Activated B cell treated with CpG ODN at 0.5 μM for 24 hours (primary cell): ENCODE results near the gene KDM8. TPM values are rescaled to one million over a fixed set of nuclear protein-coding genes. Genes with fewer than 3 reads are reported as not detected.

Experiments used
- ATAC-seq: fragments of 200-7000 bp; cut with Tn5 transposase; one replicate; pipeline ENCODE4 v1.10.0; 2021; ENCODE audit warnings: low read depth, mild to moderate bottlenecking, moderate library complexity
- CTCF ChIA-PET: fragments of 350-600 bp; sonication (Branson Sonifier 250); formaldehyde crosslinking; loops from one replicate; lab custom pipeline; 2021; ENCODE audit warnings: antibody characterized with exemption; lab: Charles Lee
- POLR2A ChIA-PET: fragments of 350-600 bp; sonication (Branson Sonifier 250); formaldehyde crosslinking; loops from one replicate; lab custom pipeline; 2021; ENCODE audit warnings: antibody characterized with exemption; lab: Charles Lee
- DNase-seq: peaks from one replicate; pipeline ENCODE4 v3.0.0; 2022
- H3K27ac Mint-ChIP-seq: one replicate; pipeline ENCODE4 v1.8.0; 2020; ENCODE audit warnings: mixed read lengths
- H3K27me3 Mint-ChIP-seq: one replicate; pipeline ENCODE4 v1.8.0; 2021; ENCODE audit warnings: mixed read lengths
- H3K36me3 Mint-ChIP-seq: one replicate; pipeline ENCODE4 v1.8.0; 2021; ENCODE audit warnings: low read depth, mixed read lengths
- H3K4me1 Mint-ChIP-seq: one replicate; pipeline ENCODE4 v1.8.0; 2021; ENCODE audit warnings: mixed read lengths
- H3K4me3 Mint-ChIP-seq: one replicate; pipeline ENCODE4 v1.8.0; 2020; ENCODE audit warnings: mild to moderate bottlenecking, mixed read lengths
- H3K9me3 Mint-ChIP-seq: one replicate; pipeline ENCODE4 v1.8.0; 2020; ENCODE audit warnings: mixed read lengths
- CTCF ChIP-seq: fragments of 200-600 bp; IDR thresholded peaks from one replicate; pipeline ENCODE4 v1.8.0; 2022; ENCODE audit warnings: antibody characterized with exemption, mild to moderate bottlenecking
- intact Hi-C: fragments of 100-400 bp; cut with micrococcal nuclease; formaldehyde crosslinking; loops from one replicate; pipeline ENCODE4 v1.15.1; 2024
- total RNA-seq: library from RNA; stranded (reverse); gene quantifications from 2 replicates; pipeline ENCODE4 v1.2.3, GENCODE V29; 2022

Gene KDM8
- total RNA-seq, result 13.4 and 17.9 TPM in 2 replicates

GRCh38 chr16:27203507-27204311 lies at the start of gene KDM8:
Gene KDM8, plus strand, starts transcription at chr16:27203526. Its CDS starts 6,598 bp downstream, at chr16:27210124.
- CTCF ChIA-PET, result interaction anchor here (0.9 to 1.4 kb wide), 3 partner anchors 23 to 31 kb away, joined by 4 to 5 read pairs (median 5); no protein-coding TSS in a partner anchor
- peaks cover 7% of the 10 kb centered on the region for H3K36me3 Mint-ChIP-seq
- H3K9me3 Mint-ChIP-seq, result peaks cover 4% of the 10 kb centered on the region
- DNase-seq (peak; percentile 97), ATAC-seq (peak; percentile 87)
- POLR2A ChIA-PET, result interaction anchor here (0.6 to 2.8 kb wide), 28 partner anchors 10 to 346 kb away, joined by 3 to 29 read pairs (median 6); partner anchors contain the start of genes GTF3C1, IL21R, KATNIP and NSMCE1
- peak within 1 kb of the TSS; percentile 100 for H3K27ac Mint-ChIP-seq
- peaks cover 65% of the 10 kb centered on the region for H3K4me1 Mint-ChIP-seq
- H3K27me3 Mint-ChIP-seq, result no peaks in the 10 kb centered on the region
- intact Hi-C loops, result loop anchor here (1.0 to 2.0 kb wide), 5 partner anchors 23 to 347 kb away; partner anchors contain the start of genes KATNIP and NSMCE1
- peak within 1 kb of the TSS; percentile 99 for H3K4me3 Mint-ChIP-seq
- TF ChIP-seq CTCF, result no peak

- peak; percentile 93 for ATAC-seq
- intact Hi-C loops, result loop anchor here (1.0 kb wide), 3 partner anchors 79 to 302 kb away; no protein-coding TSS in a partner anchor
- Mint-ChIP-seq H3K4me3 (no peak overlapping the region), H3K4me1 (peaks cover 11% of the 10 kb centered on the region), H3K27me3 (no peaks in the 10 kb centered on the region), H3K36me3 (no peaks in the 10 kb centered on the region), H3K9me3 (peaks cover 10% of the 10 kb centered on the region), H3K27ac (peak overlapping the region; percentile 59)
- DNase-seq, result peak; percentile 64
- ChIA-PET CTCF (interaction anchor here (0.7 to 5.1 kb wide), 5 partner anchors 18 to 212 kb away, joined by 3 to 36 read pairs (median 4); no protein-coding TSS in a partner anchor), POLR2A (interaction anchor here (0.7 kb wide), 1 partner anchor 200 kb away, joined by 3 read pairs; no protein-coding TSS in a partner anchor)
- peak; percentile 94 for TF ChIP-seq CTCF
These were observed 48.4 kb upstream of the KDM8 start for GRCh38 chr16:27154705-27155521.

- no peak overlapping the region for H3K4me3 Mint-ChIP-seq
- DNase-seq (no peak), ATAC-seq (no peak)
- H3K36me3 Mint-ChIP-seq, result no peaks in the 10 kb centered on the region
- intact Hi-C loops, result no loop called here
- ChIA-PET CTCF (interaction anchor here (1.9 to 5.1 kb wide), 2 partner anchors 73 to 211 kb away, joined by 7 to 36 read pairs; no protein-coding TSS in a partner anchor), POLR2A (interaction anchor here (1.0 kb wide), 1 partner anchor 246 kb away, joined by 3 read pairs; no protein-coding TSS in a partner anchor)
- no peak for TF ChIP-seq CTCF
- peaks cover 11% of the 10 kb centered on the region for H3K4me1 Mint-ChIP-seq
- H3K27me3 Mint-ChIP-seq, result no peaks in the 10 kb centered on the region
- peaks cover 10% of the 10 kb centered on the region for H3K9me3 Mint-ChIP-seq
- no peak overlapping the region for H3K27ac Mint-ChIP-seq
These were observed 46.7 kb upstream of the KDM8 start for GRCh38 chr16:27156579-27156978.

- no peak overlapping the region for H3K4me3 Mint-ChIP-seq
- ATAC-seq, result no peak
- H3K9me3 Mint-ChIP-seq, result peaks cover 17% of the 10 kb centered on the region
- ChIA-PET CTCF (interaction anchor here (1.0 kb wide), 1 partner anchor 294 kb away, joined by 3 read pairs; no protein-coding TSS in a partner anchor), POLR2A (no interaction called here)
- H3K4me1 Mint-ChIP-seq, result peaks cover 2% of the 10 kb centered on the region
- intact Hi-C loops, result no loop called here
- no peaks in the 10 kb centered on the region for H3K27me3 Mint-ChIP-seq
- H3K27ac Mint-ChIP-seq, result no peak overlapping the region
- no peaks in the 10 kb centered on the region for H3K36me3 Mint-ChIP-seq
- no peak for DNase-seq
- no peak for TF ChIP-seq CTCF
These were observed 41.9 kb upstream of the KDM8 start for GRCh38 chr16:27161398-27161797.
